Left lung (tissue), 10 donors: ENCODE data around the gene FOXF2. TPM values are rescaled to one million over a fixed set of nuclear protein-coding genes. Genes with fewer than 3 reads are reported as not detected.

Experiments
- ATAC-seq: fragments of 200-7000 bp; cut with Tn5 transposase; one replicate; pipeline ENCODE4 v1.9.1; 2020; ENCODE audit warnings: moderate library complexity
- DNase-seq, 4 donors: peaks; one replicate each; pipeline ENCODE4 v3.0.0-alpha.2; 2013 to 2020
- H3K27ac ChIP-seq, 2 donors: fragments of 200-600 bp; sonication (generic) in 1 of 2; one replicate each; pipeline versions ENCODE4 v1.5.0 to v1.8.0; 2020 to 2021
- H3K27me3 ChIP-seq, 2 donors: fragments of 200-600 bp; sonication (generic) in 1 of 2; one replicate each; pipeline versions ENCODE4 v1.5.0 to v1.8.0; 2020 to 2021
- H3K36me3 ChIP-seq, 2 donors: fragments of 200-600 bp; sonication (generic) in 1 of 2; one replicate each; pipeline versions ENCODE4 v1.5.0 to v1.8.0; 2020 to 2021
- H3K4me1 ChIP-seq, 2 donors: fragments of 200-600 bp; one replicate each; pipeline ENCODE4 v1.8.0; 2021
- H3K4me3 ChIP-seq, 2 donors: fragments of 200-600 bp; sonication (generic) in 1 of 2; one replicate each; pipeline versions ENCODE4 v1.5.0 to v1.8.0; 2020 to 2021; ENCODE audit warnings: mild to moderate bottlenecking in 1 of 2
- H3K9me3 ChIP-seq, 2 donors: fragments of 200-600 bp; sonication (generic) in 1 of 2; one replicate each; pipeline versions ENCODE4 v1.5.0 to v1.8.0; 2020 to 2021
- intact Hi-C, 2 donors: fragments of 100-400 bp; cut with DNase I; formaldehyde crosslinking; loops; one replicate each; pipeline versions ENCODE4 v1.11.2 to v1.14.2; 2022
- polyA plus RNA-seq, 6 donors: library from polyadenylated mRNA; unstranded; fragments of 120-200 nt; gene quantifications; one replicate each; pipeline ENCODE4 v1.2.1, GENCODE V29; 2013; ENCODE audit not compliant: insufficient read length in 6 of 6
- total RNA-seq, 2 donors: library from RNA; stranded (reverse); fragmentation: NEBNext Ultra II Directional; extraction: Animal tissue kit (Norgen Biotek cat#: 25700); gene quantifications; one replicate each; pipeline ENCODE4 v1.2.1, GENCODE V29; 2021
- TF ChIP-seq, protein P1 (sequence below), 2 donors: fragments of 200-600 bp; sonication (generic) in 1 of 2; IDR thresholded peaks; one replicate each; pipeline versions ENCODE4 v1.5.0 to v1.8.0; 2021; ENCODE audit warnings: antibody characterized with exemption in 2 of 2
- donor health status: DM: no; HTN: yes; CAD: no.
- donor health status: DM: no; HTN: no; CAD: no.

Gene FOXF2
- total and polyA plus RNA-seq, 8 donors, result 12.6 to 69.7 (median 56.3) TPM

DNA sequence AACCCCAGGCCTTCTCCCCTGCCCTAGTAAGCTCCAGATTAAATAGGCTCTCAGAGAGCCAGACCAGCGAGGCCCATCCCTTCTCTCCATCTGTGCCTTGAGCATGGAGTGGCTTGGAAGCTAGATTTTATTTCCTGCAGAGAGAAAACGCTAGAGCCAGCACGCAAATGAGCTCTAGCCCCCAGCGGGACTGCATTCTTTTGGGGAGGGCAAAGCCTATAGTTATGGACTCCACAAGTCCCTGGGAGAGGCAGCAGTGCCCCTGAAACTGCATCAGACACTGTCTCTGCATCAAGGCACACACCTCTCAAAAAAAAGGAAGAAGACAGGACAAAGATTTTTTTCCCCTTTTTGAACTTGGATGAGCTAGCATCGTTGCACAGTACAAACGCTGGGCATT is 15.8 kb downstream of the FOXF2 start:
- Histone ChIP-seq H3K4me3 (no peak overlapping the region), H3K9me3 (no peaks in the 10 kb centered on the region), H3K27ac (no peak overlapping the region), H3K4me1 (peaks cover 4 to 11% of the 10 kb centered on the region in 2 donors), H3K36me3 (no peaks in the 10 kb centered on the region), H3K27me3 (peaks cover 0 to 36% of the 10 kb centered on the region in 2 donors)
- DNase-seq, result no peak
- intact Hi-C loops, result no loop called here
- TF ChIP-seq, protein P1, sequence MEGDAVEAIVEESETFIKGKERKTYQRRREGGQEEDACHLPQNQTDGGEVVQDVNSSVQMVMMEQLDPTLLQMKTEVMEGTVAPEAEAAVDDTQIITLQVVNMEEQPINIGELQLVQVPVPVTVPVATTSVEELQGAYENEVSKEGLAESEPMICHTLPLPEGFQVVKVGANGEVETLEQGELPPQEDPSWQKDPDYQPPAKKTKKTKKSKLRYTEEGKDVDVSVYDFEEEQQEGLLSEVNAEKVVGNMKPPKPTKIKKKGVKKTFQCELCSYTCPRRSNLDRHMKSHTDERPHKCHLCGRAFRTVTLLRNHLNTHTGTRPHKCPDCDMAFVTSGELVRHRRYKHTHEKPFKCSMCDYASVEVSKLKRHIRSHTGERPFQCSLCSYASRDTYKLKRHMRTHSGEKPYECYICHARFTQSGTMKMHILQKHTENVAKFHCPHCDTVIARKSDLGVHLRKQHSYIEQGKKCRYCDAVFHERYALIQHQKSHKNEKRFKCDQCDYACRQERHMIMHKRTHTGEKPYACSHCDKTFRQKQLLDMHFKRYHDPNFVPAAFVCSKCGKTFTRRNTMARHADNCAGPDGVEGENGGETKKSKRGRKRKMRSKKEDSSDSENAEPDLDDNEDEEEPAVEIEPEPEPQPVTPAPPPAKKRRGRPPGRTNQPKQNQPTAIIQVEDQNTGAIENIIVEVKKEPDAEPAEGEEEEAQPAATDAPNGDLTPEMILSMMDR (IDR thresholded peaks at IDR 0.05), result no peak
- no peak for ATAC-seq

GRCh38 chr6:1406306-1407072 is 17.1 kb downstream of the FOXF2 start:
- H3K9me3 ChIP-seq, result no peaks in the 10 kb centered on the region
- TF ChIP-seq, protein P1 (IDR thresholded peaks at IDR 0.05), result no peak
- H3K4me1 ChIP-seq, result peaks cover 4 to 11% of the 10 kb centered on the region in 2 donors
- intact Hi-C loops, result no loop called here
- ATAC-seq (peak; percentile 53), DNase-seq (no peak)
- H3K27me3 ChIP-seq, result peaks cover 0 to 35% of the 10 kb centered on the region in 2 donors
- no peak overlapping the region for H3K4me3 ChIP-seq
- H3K36me3 ChIP-seq, result no peaks in the 10 kb centered on the region
- peak overlapping the region in 1 of 2 donors; percentile 44 for H3K27ac ChIP-seq

- intact Hi-C loops, result no loop called here
- Histone ChIP-seq H3K4me1 (peaks cover 4 to 11% of the 10 kb centered on the region in 2 donors), H3K4me3 (no peak overlapping the region), H3K27me3 (peaks cover 0 to 27% of the 10 kb centered on the region in 2 donors), H3K27ac (peak overlapping the region; percentile 8 to 44), H3K36me3 (no peaks in the 10 kb centered on the region), H3K9me3 (no peaks in the 10 kb centered on the region)
- TF ChIP-seq, protein P1 (IDR thresholded peaks at IDR 0.05), result no peak
- DNase-seq (no peak), ATAC-seq (peak; percentile 61)
These were observed 18.2 kb downstream of the FOXF2 start for GRCh38 chr6:1407499-1407990.

- Histone ChIP-seq H3K27me3 (peaks cover 0 to 27% of the 10 kb centered on the region in 2 donors), H3K4me1 (peaks cover 4 to 11% of the 10 kb centered on the region in 2 donors), H3K36me3 (no peaks in the 10 kb centered on the region), H3K9me3 (no peaks in the 10 kb centered on the region), H3K27ac (no peak overlapping the region), H3K4me3 (no peak overlapping the region)
- intact Hi-C loops, result no loop called here
- ATAC-seq (no peak), DNase-seq (no peak)
- TF ChIP-seq, protein P1 (IDR thresholded peaks at IDR 0.05), result no peak
These were observed 20.5 kb downstream of the FOXF2 start for GRCh38 chr6:1409774-1410465.

- no peak for ATAC-seq
- H3K9me3 ChIP-seq, result no peaks in the 10 kb centered on the region
- H3K27ac ChIP-seq, result no peak overlapping the region
- DNase-seq, result no peak
- H3K27me3 ChIP-seq, result peaks cover 0 to 35% of the 10 kb centered on the region in 2 donors
- H3K4me1 ChIP-seq, result no peaks in the 10 kb centered on the region
- TF ChIP-seq, protein P1 (IDR thresholded peaks at IDR 0.05), result no peak
- H3K36me3 ChIP-seq, result no peaks in the 10 kb centered on the region
- no peak overlapping the region for H3K4me3 ChIP-seq
- intact Hi-C loops, result no loop called here
These were observed 23.5 kb downstream of the FOXF2 start for GRCh38 chr6:1412901-1413300.
